ENCODE data around the gene C10orf53. TPM values are rescaled to one million over a fixed set of nuclear protein-coding genes. Genes with fewer than 3 reads are reported as not detected.
"Not testable (repeated sequence)": the region's sequence is repeated elsewhere in the genome, so short reads cannot be mapped to it uniquely, and the experiment has no call there.

C10orf53 gene
- total RNA-seq, 1 donor from 2014 or later = not detected

GRCh38 chr10:49713266-49713665 is 33.8 kb downstream of the C10orf53 start:
- no peak overlapping the region for H3K27ac Mint-ChIP-seq (ENCODE audit: unreplicated experiment)
- H3K36me3 Mint-ChIP-seq (ENCODE audit: low read depth, unreplicated experiment) = peaks cover 11% of the 10 kb centered on the region
- H3K27me3 Mint-ChIP-seq (ENCODE audit: unreplicated experiment) = peaks cover 2% of the 10 kb centered on the region
- TF ChIP-seq CTCF (IDR thresholded peaks at IDR 0.05; ENCODE audit: unreplicated experiment) = no peak
- no peak overlapping the region for H3K4me3 Mint-ChIP-seq (ENCODE audit: unreplicated experiment)
- DNase-seq (ENCODE audit: low spot score) = no peak
- H3K4me1 Mint-ChIP-seq (ENCODE audit: unreplicated experiment) = no peaks in the 10 kb centered on the region
- H3K9me3 Mint-ChIP-seq (ENCODE audit: unreplicated experiment) = peaks cover 5% of the 10 kb centered on the region

- H3K9me3 Mint-ChIP-seq (ENCODE audit: unreplicated experiment); DNase-seq (ENCODE audit: low spot score); H3K36me3 Mint-ChIP-seq (ENCODE audit: low read depth, unreplicated experiment); H3K4me3 Mint-ChIP-seq (ENCODE audit: unreplicated experiment); H3K4me1 Mint-ChIP-seq (ENCODE audit: unreplicated experiment); H3K27me3 Mint-ChIP-seq (ENCODE audit: unreplicated experiment); H3K27ac Mint-ChIP-seq (ENCODE audit: unreplicated experiment): not testable (repeated sequence)
These were observed 35.7 kb downstream of the C10orf53 start for GRCh38 chr10:49715157-49715556.

GRCh38 chr10:49726593-49726992 is 47.1 kb downstream of the C10orf53 start:
- no peak for TF ChIP-seq CTCF (IDR thresholded peaks at IDR 0.05; ENCODE audit: unreplicated experiment)
- H3K27me3 Mint-ChIP-seq (ENCODE audit: unreplicated experiment) = no peaks in the 10 kb centered on the region
- H3K36me3 Mint-ChIP-seq (ENCODE audit: low read depth, unreplicated experiment) = no peaks in the 10 kb centered on the region
- no peak for DNase-seq (ENCODE audit: low spot score)
- H3K27ac Mint-ChIP-seq (ENCODE audit: unreplicated experiment) = no peak overlapping the region
- no peaks in the 10 kb centered on the region for H3K4me1 Mint-ChIP-seq (ENCODE audit: unreplicated experiment)
- H3K4me3 Mint-ChIP-seq (ENCODE audit: unreplicated experiment) = no peak overlapping the region
- no peaks in the 10 kb centered on the region for H3K9me3 Mint-ChIP-seq (ENCODE audit: unreplicated experiment)

- peaks cover 6% of the 10 kb centered on the region for H3K36me3 Mint-ChIP-seq (ENCODE audit: low read depth, unreplicated experiment)
- H3K27me3 Mint-ChIP-seq (ENCODE audit: unreplicated experiment) = peaks cover 5% of the 10 kb centered on the region
- no peak overlapping the region for H3K4me3 Mint-ChIP-seq (ENCODE audit: unreplicated experiment)
- H3K4me1 Mint-ChIP-seq (ENCODE audit: unreplicated experiment) = no peaks in the 10 kb centered on the region
- DNase-seq (ENCODE audit: low spot score) = no peak
- no peaks in the 10 kb centered on the region for H3K9me3 Mint-ChIP-seq (ENCODE audit: unreplicated experiment)
- H3K27ac Mint-ChIP-seq (ENCODE audit: unreplicated experiment) = no peak overlapping the region
- no peak for TF ChIP-seq CTCF (IDR thresholded peaks at IDR 0.05; ENCODE audit: unreplicated experiment)
These were observed 54.4 kb downstream of the C10orf53 start for GRCh38 chr10:49733866-49734265.

GRCh38 chr10:49734676-49735075 is 55.2 kb downstream of the C10orf53 start:
- no peak for TF ChIP-seq CTCF (IDR thresholded peaks at IDR 0.05; ENCODE audit: unreplicated experiment)
- H3K27ac Mint-ChIP-seq (ENCODE audit: unreplicated experiment) = no peak overlapping the region
- DNase-seq (ENCODE audit: low spot score) = no peak

GRCh38 chr10:49735161-49735560 is 55.7 kb downstream of the C10orf53 start:
- H3K36me3 Mint-ChIP-seq (ENCODE audit: low read depth, unreplicated experiment) = peaks cover 6% of the 10 kb centered on the region
- no peak for TF ChIP-seq CTCF (IDR thresholded peaks at IDR 0.05; ENCODE audit: unreplicated experiment)
- no peaks in the 10 kb centered on the region for H3K4me1 Mint-ChIP-seq (ENCODE audit: unreplicated experiment)
- peaks cover 8% of the 10 kb centered on the region for H3K27me3 Mint-ChIP-seq (ENCODE audit: unreplicated experiment)
- no peak overlapping the region for H3K4me3 Mint-ChIP-seq (ENCODE audit: unreplicated experiment)
- H3K9me3 Mint-ChIP-seq (ENCODE audit: unreplicated experiment) = no peaks in the 10 kb centered on the region
- DNase-seq (ENCODE audit: low spot score) = no peak
- H3K27ac Mint-ChIP-seq (ENCODE audit: unreplicated experiment) = no peak overlapping the region

More at GRCh38 chr10:49734676-49735075, 55.2 kb downstream of the C10orf53 start:
- peak overlapping the region; percentile 24 for H3K4me3 Mint-ChIP-seq (ENCODE audit: unreplicated experiment)
- no peaks in the 10 kb centered on the region for H3K9me3 Mint-ChIP-seq (ENCODE audit: unreplicated experiment)
- peaks cover 5% of the 10 kb centered on the region for H3K27me3 Mint-ChIP-seq (ENCODE audit: unreplicated experiment)
- H3K36me3 Mint-ChIP-seq (ENCODE audit: low read depth, unreplicated experiment) = peaks cover 6% of the 10 kb centered on the region
- no peaks in the 10 kb centered on the region for H3K4me1 Mint-ChIP-seq (ENCODE audit: unreplicated experiment)

Measured in endothelial cell (in vitro differentiated cells).